ENCODE measurements around the gene P2RY14.

P2RY14 gene

DNA sequence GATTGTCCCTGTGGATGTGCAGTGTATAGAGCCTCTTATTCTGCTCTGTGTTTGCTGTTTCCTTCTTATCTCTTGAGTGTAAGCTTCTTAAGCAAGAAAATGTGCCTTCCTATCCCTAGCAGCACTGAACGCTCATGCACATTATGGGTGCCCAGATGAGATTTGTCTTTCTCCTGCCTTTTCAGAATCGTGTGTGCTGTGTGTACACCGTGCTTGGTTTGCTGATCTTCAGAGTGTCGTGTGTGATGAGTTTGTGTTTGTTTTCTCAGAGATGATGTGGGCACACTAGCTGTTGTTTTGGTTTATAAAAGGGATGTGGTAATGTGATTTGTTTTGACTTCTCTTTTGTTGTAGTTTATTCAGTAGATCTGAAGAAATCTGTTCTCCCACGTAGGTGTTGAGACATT lies 95.1 kb downstream of the P2RY14 start:
- Histone ChIP-seq H3K4me3 (ENCODE audit: low read length, poor library complexity, severe bottlenecking) (no peak overlapping the region), H3K9ac (ENCODE audit: low read depth, low read length, poor library complexity, severe bottlenecking) (no peak overlapping the region), H3K4me1 (ENCODE audit: insufficient read depth, low read length, poor library complexity, severe bottlenecking) (peaks cover 10% of the 10 kb centered on the region), H3K36me3 (ENCODE audit: insufficient read depth, low read length) (peaks cover 26% of the 10 kb centered on the region; the same call in 1 of the 2 replicates), H3K79me2 (ENCODE audit: insufficient read depth, low read length) (no peaks in the 10 kb centered on the region), H3K4me2 (ENCODE audit: low read depth, low read length, poor library complexity, severe bottlenecking) (no peak overlapping the region), H3K9me2 (replicated peaks; ENCODE audit: low read depth, low read length) (no peaks in the 10 kb centered on the region), H3F3A (ENCODE audit: low read depth) (no peaks in the 10 kb centered on the region), H2AFZ (ENCODE audit: low read length) (no peak overlapping the region), H3K9me3 (ENCODE audit: insufficient read depth, low read depth, low read length) (no peaks in the 10 kb centered on the region), H4K20me1 (ENCODE audit: insufficient read depth, low read length, poor library complexity, severe bottlenecking) (no peaks in the 10 kb centered on the region), H3K27me3 (ENCODE audit: insufficient read depth, low read length, poor library complexity, severe bottlenecking) (no peaks in the 10 kb centered on the region)
- TF ChIP-seq EZH2phosphoT487 (IDR thresholded peaks at IDR 0.05; ENCODE audit: borderline replicate concordance): no peak
- TF ChIP-seq, protein P1, sequence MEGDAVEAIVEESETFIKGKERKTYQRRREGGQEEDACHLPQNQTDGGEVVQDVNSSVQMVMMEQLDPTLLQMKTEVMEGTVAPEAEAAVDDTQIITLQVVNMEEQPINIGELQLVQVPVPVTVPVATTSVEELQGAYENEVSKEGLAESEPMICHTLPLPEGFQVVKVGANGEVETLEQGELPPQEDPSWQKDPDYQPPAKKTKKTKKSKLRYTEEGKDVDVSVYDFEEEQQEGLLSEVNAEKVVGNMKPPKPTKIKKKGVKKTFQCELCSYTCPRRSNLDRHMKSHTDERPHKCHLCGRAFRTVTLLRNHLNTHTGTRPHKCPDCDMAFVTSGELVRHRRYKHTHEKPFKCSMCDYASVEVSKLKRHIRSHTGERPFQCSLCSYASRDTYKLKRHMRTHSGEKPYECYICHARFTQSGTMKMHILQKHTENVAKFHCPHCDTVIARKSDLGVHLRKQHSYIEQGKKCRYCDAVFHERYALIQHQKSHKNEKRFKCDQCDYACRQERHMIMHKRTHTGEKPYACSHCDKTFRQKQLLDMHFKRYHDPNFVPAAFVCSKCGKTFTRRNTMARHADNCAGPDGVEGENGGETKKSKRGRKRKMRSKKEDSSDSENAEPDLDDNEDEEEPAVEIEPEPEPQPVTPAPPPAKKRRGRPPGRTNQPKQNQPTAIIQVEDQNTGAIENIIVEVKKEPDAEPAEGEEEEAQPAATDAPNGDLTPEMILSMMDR (conservative IDR thresholded peaks at IDR 0.05; ENCODE audit: low read length): no peak

DNA sequence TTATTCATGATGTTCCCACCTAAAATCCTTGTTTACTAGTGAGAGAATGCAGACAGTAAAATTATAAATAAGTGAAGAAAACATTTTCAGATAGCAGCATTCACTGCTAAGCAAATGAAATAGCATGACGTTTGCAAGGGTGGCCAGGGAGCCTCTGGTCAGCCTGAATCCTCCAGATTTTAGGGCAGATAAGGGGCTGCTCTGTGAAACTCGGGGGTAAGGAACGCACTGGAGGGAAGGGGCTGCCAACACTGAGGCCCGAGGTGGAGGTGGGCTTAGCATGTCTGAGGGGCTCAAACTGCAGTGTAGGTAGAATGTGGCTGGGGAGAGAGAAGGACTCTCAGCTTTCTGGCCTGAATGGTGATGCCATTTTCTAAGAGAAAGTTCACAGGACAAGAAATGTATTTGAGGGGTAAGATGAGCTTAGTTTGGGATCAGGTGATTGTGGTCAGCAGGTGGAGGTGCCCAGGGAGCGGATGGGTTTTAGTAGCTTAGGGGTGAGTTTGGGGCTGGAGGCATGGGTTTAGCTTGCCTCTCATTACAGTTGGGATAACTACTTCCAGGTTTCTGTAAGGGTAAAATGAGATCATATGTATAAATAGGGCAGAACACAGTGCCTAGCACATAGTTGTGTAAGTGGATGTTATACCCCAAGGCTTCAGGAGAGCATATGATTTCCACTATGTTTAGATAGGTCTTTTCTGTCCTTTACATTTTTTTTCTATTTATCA lies 95.8 kb downstream of the P2RY14 start:
- Histone ChIP-seq H3K4me2 (ENCODE audit: low read depth, low read length, poor library complexity, severe bottlenecking) (no peak overlapping the region), H3F3A (ENCODE audit: low read depth) (no peaks in the 10 kb centered on the region), H3K4me1 (ENCODE audit: insufficient read depth, low read length, poor library complexity, severe bottlenecking) (peaks cover 10% of the 10 kb centered on the region), H3K9me2 (replicated peaks; ENCODE audit: low read depth, low read length) (no peaks in the 10 kb centered on the region), H3K4me3 (ENCODE audit: low read length, poor library complexity, severe bottlenecking) (no peak overlapping the region), H3K9me3 (ENCODE audit: insufficient read depth, low read depth, low read length) (no peaks in the 10 kb centered on the region), H2AFZ (ENCODE audit: low read length) (no peak overlapping the region), H3K79me2 (ENCODE audit: insufficient read depth, low read length) (no peaks in the 10 kb centered on the region), H3K27me3 (ENCODE audit: insufficient read depth, low read length, poor library complexity, severe bottlenecking) (no peaks in the 10 kb centered on the region), H3K36me3 (ENCODE audit: insufficient read depth, low read length) (peaks cover 19% of the 10 kb centered on the region; the same call in 1 of the 2 replicates), H4K20me1 (ENCODE audit: insufficient read depth, low read length, poor library complexity, severe bottlenecking) (no peaks in the 10 kb centered on the region), H3K9ac (ENCODE audit: low read depth, low read length, poor library complexity, severe bottlenecking) (no peak overlapping the region)
- TF ChIP-seq, protein P1 (conservative IDR thresholded peaks at IDR 0.05; ENCODE audit: low read length): no peak
- no peak for TF ChIP-seq EZH2phosphoT487 (IDR thresholded peaks at IDR 0.05; ENCODE audit: borderline replicate concordance)

DNA sequence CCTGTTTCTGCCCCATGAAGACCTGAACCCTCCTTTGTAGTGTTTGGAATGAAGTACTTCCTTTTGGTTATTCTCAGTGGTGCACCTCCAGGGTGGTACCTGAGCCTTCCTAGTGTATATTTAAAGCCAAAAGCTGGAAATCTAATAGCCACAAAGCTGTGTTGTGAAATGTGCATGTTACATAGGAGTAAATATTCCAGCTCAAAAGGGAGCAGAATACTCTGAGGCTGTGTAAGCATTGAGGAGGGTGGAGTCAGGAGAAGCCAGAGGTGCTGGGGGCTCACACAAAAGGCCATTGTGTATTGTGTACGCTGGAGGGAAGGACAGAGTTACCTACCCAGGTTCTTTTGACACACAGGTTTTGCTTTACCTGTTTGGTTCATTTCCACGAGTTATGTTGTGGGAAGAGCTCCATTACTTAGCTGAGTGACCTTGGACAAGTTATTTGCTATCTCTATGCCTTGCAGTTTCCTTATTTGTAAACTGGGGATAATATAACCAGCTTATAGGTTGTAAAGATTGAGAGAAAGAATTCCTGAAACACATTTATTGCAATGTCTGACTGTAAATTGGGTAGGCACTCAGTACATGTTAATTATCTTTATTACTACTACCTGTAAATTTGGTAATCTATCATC lies 100.0 kb downstream of the P2RY14 start:
- H3F3A ChIP-seq (ENCODE audit: low read depth): no peaks in the 10 kb centered on the region
- H4K20me1 ChIP-seq (ENCODE audit: insufficient read depth, low read length, poor library complexity, severe bottlenecking): no peaks in the 10 kb centered on the region
- no peaks in the 10 kb centered on the region for H3K9me2 ChIP-seq (replicated peaks; ENCODE audit: low read depth, low read length)
- peaks cover 18% of the 10 kb centered on the region; the same call in 1 of the 2 replicates for H3K36me3 ChIP-seq (ENCODE audit: insufficient read depth, low read length)
- peaks cover 3% of the 10 kb centered on the region for H3K4me1 ChIP-seq (ENCODE audit: insufficient read depth, low read length, poor library complexity, severe bottlenecking)
- no peaks in the 10 kb centered on the region; the same call in 1 of the 2 replicates for H3K79me2 ChIP-seq (ENCODE audit: insufficient read depth, low read length)
- no peaks in the 10 kb centered on the region for H3K9me3 ChIP-seq (ENCODE audit: insufficient read depth, low read depth, low read length)
- H3K27me3 ChIP-seq (ENCODE audit: insufficient read depth, low read length, poor library complexity, severe bottlenecking): no peaks in the 10 kb centered on the region
- no peak overlapping the region for H3K4me3 ChIP-seq (ENCODE audit: low read length, poor library complexity, severe bottlenecking)
- no peak overlapping the region for H2AFZ ChIP-seq (ENCODE audit: low read length)
- no peak for TF ChIP-seq EZH2phosphoT487 (IDR thresholded peaks at IDR 0.05; ENCODE audit: borderline replicate concordance)
- TF ChIP-seq, protein P1 (conservative IDR thresholded peaks at IDR 0.05; ENCODE audit: low read length): no peak
- H3K4me2 ChIP-seq (ENCODE audit: low read depth, low read length, poor library complexity, severe bottlenecking): no peak overlapping the region
- no peak overlapping the region for H3K9ac ChIP-seq (ENCODE audit: low read depth, low read length, poor library complexity, severe bottlenecking)

All from Loucy (cell line).